ENCODE results near the gene ACP1.

Gene ACP1

DNA sequence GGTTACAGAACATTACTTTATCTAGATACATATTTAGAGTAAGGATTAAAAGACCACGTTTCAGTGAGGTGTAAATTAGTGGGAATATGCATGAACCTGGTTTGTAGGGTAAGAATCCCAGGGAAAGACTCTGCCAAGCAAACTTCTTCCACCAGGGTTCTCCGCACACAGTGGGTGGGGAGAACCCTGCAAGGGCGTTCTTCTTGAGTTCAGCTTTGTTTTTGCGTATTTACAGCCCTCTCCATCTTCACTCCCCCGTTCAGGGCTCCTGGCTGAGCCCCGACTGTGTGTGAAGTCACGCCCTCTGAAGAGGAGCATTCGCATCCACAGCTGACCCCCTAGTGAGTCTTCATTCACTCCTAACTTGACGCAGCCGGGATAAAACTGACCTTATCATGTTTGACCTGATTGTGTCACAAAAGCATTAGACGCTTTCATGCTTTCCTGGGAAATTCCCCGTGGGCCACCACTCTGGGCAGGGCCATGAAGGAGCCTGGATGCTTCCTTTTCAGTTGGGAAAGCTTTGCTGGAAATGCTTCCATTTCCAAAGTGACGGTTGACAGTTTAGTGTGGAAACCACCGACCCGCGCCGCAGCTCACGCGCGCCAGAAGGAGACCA lies 22.1 kb downstream of the ACP1 start:
- H3K4me3 ChIP-seq (ENCODE audit: insufficient read depth, low read depth, low read length, poor library complexity, severe bottlenecking): no peak overlapping the region
- no peak overlapping the region for H3K27ac ChIP-seq (ENCODE audit: insufficient read depth, low read length, poor library complexity, severe bottlenecking)
- no peak for DNase-seq
- peaks cover 24% of the 10 kb centered on the region for H3K27me3 ChIP-seq (replicated peaks; ENCODE audit: control insufficient read depth, insufficient read depth, low read length, poor library complexity, severe bottlenecking)
- peaks cover 18% of the 10 kb centered on the region for H3K4me1 ChIP-seq (ENCODE audit: control insufficient read depth, insufficient read depth, low read length, poor library complexity, severe bottlenecking)
- peaks cover under 1% of the 10 kb centered on the region for H3K36me3 ChIP-seq (ENCODE audit: control insufficient read depth, insufficient read depth, low read length)
- H3K9me3 ChIP-seq (ENCODE audit: control insufficient read depth, low read length): no peaks in the 10 kb centered on the region

DNA sequence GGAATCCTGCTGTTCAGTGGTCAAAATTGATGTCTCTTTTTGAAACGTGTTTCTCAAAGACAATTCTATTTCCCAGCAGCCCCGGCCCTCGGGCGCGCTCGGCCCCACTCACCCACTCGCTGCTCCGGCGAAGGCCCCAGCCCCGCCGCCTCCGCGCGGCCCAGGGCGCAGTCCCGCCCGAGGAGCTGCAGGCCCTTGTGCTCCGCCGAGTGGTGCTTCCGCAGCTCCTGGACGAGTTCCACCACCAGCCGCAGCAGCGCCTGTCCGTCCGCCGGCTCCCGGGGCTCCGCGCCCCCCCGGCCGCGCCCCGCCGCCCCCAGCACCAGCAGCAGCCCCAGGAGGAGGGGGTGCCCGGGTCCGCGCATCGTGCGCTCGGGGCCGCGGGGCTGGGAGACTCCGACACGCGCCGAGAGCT lies 22.7 kb downstream of the ACP1 start:
- H3K27me3 ChIP-seq (replicated peaks; ENCODE audit: control insufficient read depth, insufficient read depth, low read length, poor library complexity, severe bottlenecking): peaks cover 24% of the 10 kb centered on the region
- H3K27ac ChIP-seq (ENCODE audit: insufficient read depth, low read length, poor library complexity, severe bottlenecking): no peak overlapping the region
- no peaks in the 10 kb centered on the region for H3K36me3 ChIP-seq (ENCODE audit: control insufficient read depth, insufficient read depth, low read length)
- DNase-seq: no peak
- H3K4me1 ChIP-seq (ENCODE audit: control insufficient read depth, insufficient read depth, low read length, poor library complexity, severe bottlenecking): peaks cover 18% of the 10 kb centered on the region
- H3K9me3 ChIP-seq (ENCODE audit: control insufficient read depth, low read length): no peaks in the 10 kb centered on the region
- no peak overlapping the region for H3K4me3 ChIP-seq (ENCODE audit: insufficient read depth, low read depth, low read length, poor library complexity, severe bottlenecking)

DNA sequence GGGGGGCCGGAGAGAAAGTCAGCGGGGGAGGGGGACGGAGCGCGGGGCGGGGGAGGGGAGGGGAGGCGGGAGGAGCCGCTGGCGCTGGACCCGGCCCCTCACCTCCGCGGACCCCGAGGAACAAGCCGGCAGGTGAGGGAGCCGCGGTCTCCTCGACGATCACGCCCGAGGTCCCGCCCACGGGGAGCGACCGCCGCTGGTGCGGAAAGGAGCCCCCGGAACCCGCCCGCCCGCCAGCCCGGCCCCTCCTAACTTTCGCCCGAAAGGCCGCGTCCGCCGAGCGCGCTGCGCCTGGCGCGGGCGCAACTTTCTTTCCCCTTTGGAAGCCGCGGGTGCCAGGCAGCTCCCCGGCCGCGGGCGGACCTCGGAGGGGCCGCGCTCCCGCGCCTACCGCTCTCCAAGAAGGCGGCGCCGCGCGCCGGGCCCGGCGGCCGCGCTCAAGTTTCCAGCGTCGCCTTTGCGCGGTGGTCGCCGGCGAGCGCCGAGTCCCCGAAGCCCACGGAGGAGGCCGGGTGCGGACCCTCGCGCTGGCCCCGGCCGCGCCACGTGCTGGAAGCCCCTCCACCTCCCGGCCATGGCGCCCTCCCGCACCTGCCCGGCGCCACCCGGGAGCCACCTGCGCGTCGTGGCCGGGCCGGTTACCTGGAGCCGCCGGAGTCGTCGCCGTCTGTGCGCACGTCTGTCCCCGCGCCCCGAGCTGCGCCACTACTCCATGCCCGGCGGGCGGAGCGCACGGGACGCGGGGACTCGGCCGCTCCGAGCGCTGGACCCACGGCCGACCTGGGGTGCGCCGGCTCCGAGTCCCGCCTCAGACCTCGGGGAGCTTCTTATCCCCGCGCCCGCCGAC lies 23.4 kb downstream of the ACP1 start, which contains the start of gene ALKAL2:
ALKAL2 (minus strand) TSS at position 181 of the 847 bp plus-strand sequence. CDS start 256 bp downstream, outside the sequence.
- peak within 1 kb of the TSS; percentile 34 for H3K4me3 ChIP-seq (ENCODE audit: insufficient read depth, low read depth, low read length, poor library complexity, severe bottlenecking)
- H3K9me3 ChIP-seq (ENCODE audit: control insufficient read depth, low read length): no peaks in the 10 kb centered on the region
- peaks cover 24% of the 10 kb centered on the region for H3K27me3 ChIP-seq (replicated peaks; ENCODE audit: control insufficient read depth, insufficient read depth, low read length, poor library complexity, severe bottlenecking)
- H3K4me1 ChIP-seq (ENCODE audit: control insufficient read depth, insufficient read depth, low read length, poor library complexity, severe bottlenecking): peaks cover 18% of the 10 kb centered on the region
- H3K36me3 ChIP-seq (ENCODE audit: control insufficient read depth, insufficient read depth, low read length): no peaks in the 10 kb centered on the region
- H3K27ac ChIP-seq (ENCODE audit: insufficient read depth, low read length, poor library complexity, severe bottlenecking): no peak within 1 kb of the TSS
- no peak for DNase-seq

DNA sequence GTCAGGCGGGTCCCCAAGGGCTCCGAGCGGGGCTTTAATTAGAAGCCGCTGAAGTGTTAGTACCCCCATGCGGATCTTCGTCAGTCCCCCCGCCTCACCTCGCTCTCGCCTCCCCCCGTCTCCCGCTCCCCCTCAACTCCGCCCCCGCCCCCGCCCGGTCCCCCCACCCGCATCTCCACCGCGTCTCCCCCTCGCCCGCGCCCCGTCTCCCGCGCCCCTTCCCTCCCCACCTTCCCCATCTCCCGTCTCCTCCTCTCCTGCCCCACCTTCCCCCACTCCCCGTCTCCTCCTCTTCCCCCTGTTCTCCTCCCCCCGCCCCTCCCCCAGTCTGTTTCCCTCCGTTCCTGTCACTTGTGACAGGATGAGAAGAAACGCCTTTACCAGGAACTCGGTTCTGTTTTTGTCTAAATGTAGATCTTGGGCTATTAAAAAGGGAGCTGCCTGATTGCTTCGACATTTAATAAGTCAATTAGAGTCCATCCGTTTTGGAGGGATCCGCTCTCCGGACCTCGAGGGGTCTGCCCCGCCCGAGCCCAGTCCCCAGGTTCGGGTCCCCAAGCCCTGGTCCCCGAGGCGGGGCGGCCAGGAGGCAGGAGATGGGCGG lies 24.1 kb downstream of the ACP1 start:
- Histone ChIP-seq H3K9me3 (ENCODE audit: control insufficient read depth, low read length) (no peaks in the 10 kb centered on the region), H3K36me3 (ENCODE audit: control insufficient read depth, insufficient read depth, low read length) (no peaks in the 10 kb centered on the region), H3K4me1 (ENCODE audit: control insufficient read depth, insufficient read depth, low read length, poor library complexity, severe bottlenecking) (peaks cover 18% of the 10 kb centered on the region), H3K4me3 (ENCODE audit: insufficient read depth, low read depth, low read length, poor library complexity, severe bottlenecking) (peak overlapping the region; percentile 34), H3K27ac (ENCODE audit: insufficient read depth, low read length, poor library complexity, severe bottlenecking) (no peak overlapping the region), H3K27me3 (replicated peaks; ENCODE audit: control insufficient read depth, insufficient read depth, low read length, poor library complexity, severe bottlenecking) (peaks cover 24% of the 10 kb centered on the region)
- no peak for DNase-seq

DNA sequence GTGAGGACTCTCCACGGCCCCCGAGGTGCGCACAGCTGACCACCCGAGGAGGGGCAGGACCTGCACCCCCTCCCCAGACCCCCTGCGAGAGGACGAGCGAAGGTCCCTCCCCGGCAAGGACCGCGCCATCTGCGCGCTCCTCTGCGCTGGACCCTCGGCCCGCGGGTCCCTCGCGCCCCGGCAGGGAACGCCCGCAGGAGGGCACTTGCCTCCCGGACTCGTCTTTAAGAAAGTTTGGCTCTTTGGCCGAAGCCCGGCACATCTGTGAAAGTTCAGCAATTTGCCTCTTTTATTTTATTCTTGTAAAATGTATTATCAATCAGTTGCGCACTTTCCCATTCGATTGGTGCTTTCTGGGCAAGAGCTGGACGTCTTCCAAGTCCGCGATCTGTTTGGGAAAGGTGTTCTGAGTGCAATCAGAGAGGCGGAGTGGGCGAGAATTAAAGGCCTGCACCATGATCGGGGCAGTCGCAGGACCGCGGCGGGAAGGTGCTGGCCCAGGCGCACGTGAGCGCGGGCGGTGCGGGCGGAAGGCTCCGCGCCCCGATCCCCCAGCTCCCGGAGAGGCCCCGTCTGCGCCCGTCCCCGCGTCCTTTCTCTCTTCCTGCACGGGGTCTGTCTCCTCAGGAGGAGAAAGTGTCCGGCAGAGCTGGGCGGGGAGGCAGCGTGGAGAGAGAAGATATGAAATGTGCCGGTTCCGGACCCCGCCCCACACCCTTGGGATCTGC lies 24.8 kb downstream of the ACP1 start:
- DNase-seq: no peak
- Histone ChIP-seq H3K27ac (ENCODE audit: insufficient read depth, low read length, poor library complexity, severe bottlenecking) (no peak overlapping the region), H3K4me3 (ENCODE audit: insufficient read depth, low read depth, low read length, poor library complexity, severe bottlenecking) (peak overlapping the region; percentile 34), H3K9me3 (ENCODE audit: control insufficient read depth, low read length) (no peaks in the 10 kb centered on the region), H3K27me3 (replicated peaks; ENCODE audit: control insufficient read depth, insufficient read depth, low read length, poor library complexity, severe bottlenecking) (peaks cover 24% of the 10 kb centered on the region), H3K36me3 (ENCODE audit: control insufficient read depth, insufficient read depth, low read length) (no peaks in the 10 kb centered on the region), H3K4me1 (ENCODE audit: control insufficient read depth, insufficient read depth, low read length, poor library complexity, severe bottlenecking) (peaks cover 18% of the 10 kb centered on the region)

DNA sequence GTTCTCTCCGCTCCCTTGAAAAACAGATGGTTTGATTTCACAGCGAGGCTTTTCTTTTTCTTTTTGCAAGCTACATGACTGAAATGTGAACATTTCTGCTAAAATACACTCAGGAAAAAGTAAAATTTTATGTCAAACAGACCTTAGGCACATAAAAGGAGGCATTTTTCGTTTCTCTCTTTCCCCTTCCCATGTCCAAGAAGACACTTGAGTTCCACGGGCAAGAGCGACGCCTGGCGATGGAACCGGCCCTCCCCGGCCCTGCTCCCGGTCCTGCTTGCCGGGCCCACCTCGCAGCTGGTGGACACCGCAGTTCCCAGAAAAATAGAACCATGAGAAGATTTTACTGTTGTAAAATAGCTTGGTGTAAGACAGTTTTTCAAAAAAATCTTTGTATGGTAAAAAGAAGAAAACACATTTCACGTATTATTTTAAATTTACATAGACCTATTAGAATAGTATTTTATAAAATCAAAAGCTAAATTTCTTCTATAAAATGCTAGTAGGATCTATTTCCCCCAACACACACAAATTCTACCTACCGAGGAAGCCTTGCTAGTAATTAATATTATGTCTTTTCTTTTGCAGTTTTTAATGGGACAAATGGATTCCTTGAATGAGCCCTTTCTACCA lies 25.5 kb downstream of the ACP1 start:
- Histone ChIP-seq H3K9me3 (ENCODE audit: control insufficient read depth, low read length) (no peaks in the 10 kb centered on the region), H3K4me1 (ENCODE audit: control insufficient read depth, insufficient read depth, low read length, poor library complexity, severe bottlenecking) (peaks cover 18% of the 10 kb centered on the region), H3K27me3 (replicated peaks; ENCODE audit: control insufficient read depth, insufficient read depth, low read length, poor library complexity, severe bottlenecking) (peaks cover 24% of the 10 kb centered on the region), H3K27ac (ENCODE audit: insufficient read depth, low read length, poor library complexity, severe bottlenecking) (no peak overlapping the region), H3K36me3 (ENCODE audit: control insufficient read depth, insufficient read depth, low read length) (no peaks in the 10 kb centered on the region), H3K4me3 (ENCODE audit: insufficient read depth, low read depth, low read length, poor library complexity, severe bottlenecking) (peak overlapping the region; percentile 34)
- peak in 1 of 3 donors; percentile 27 for DNase-seq

DNA sequence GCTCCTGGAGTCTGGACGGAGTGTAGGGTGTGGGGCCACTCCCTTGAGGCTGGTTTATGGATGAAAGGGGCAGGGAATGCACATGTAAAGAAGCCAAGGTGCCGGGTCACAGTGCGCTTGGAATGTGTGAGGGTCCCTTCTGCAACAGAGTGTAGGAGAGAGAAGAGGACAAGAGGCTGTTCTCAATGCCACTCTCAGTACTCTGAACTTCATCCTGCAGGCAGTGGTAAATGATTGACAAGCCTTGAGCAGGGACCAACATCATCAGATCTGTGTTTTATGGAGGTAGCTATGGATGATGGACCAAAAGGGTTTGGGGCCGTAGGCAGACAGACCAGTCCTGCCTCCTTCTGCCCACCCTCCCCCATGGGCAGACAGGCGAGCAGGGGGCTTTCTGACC lies 30.3 kb downstream of the ACP1 start:
- no peak for DNase-seq
- Histone ChIP-seq H3K36me3 (ENCODE audit: control insufficient read depth, insufficient read depth, low read length) (no peaks in the 10 kb centered on the region), H3K4me3 (ENCODE audit: insufficient read depth, low read depth, low read length, poor library complexity, severe bottlenecking) (no peak overlapping the region), H3K27ac (ENCODE audit: insufficient read depth, low read length, poor library complexity, severe bottlenecking) (no peak overlapping the region), H3K4me1 (ENCODE audit: control insufficient read depth, insufficient read depth, low read length, poor library complexity, severe bottlenecking) (peaks cover under 1% of the 10 kb centered on the region), H3K27me3 (replicated peaks; ENCODE audit: control insufficient read depth, insufficient read depth, low read length, poor library complexity, severe bottlenecking) (peaks cover 8% of the 10 kb centered on the region), H3K9me3 (ENCODE audit: control insufficient read depth, low read length) (no peaks in the 10 kb centered on the region)

DNA sequence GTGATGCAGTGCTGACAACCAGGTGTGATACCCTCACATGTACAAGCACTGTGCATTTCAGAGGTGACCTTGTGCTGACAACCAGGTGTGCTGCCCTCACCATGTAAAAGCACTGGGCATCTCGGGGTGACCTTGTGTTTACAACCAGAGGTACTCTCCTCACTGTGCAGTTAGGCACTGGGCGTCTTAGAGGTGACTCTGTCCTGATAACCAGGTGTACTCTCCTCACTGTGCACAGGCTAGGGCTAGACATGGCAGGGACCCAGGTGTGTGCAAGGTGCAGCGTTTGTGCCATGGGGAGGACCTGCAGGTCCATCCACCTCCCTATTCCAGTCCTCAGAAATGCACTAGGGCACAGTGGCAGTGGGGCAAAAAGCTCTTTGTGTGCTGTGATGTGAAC lies 31.6 kb downstream of the ACP1 start:
- Histone ChIP-seq H3K4me1 (ENCODE audit: control insufficient read depth, insufficient read depth, low read length, poor library complexity, severe bottlenecking) (no peaks in the 10 kb centered on the region), H3K36me3 (ENCODE audit: control insufficient read depth, insufficient read depth, low read length) (no peaks in the 10 kb centered on the region), H3K4me3 (ENCODE audit: insufficient read depth, low read depth, low read length, poor library complexity, severe bottlenecking) (no peak overlapping the region), H3K9me3 (ENCODE audit: control insufficient read depth, low read length) (no peaks in the 10 kb centered on the region), H3K27ac (ENCODE audit: insufficient read depth, low read length, poor library complexity, severe bottlenecking) (no peak overlapping the region), H3K27me3 (replicated peaks; ENCODE audit: control insufficient read depth, insufficient read depth, low read length, poor library complexity, severe bottlenecking) (no peaks in the 10 kb centered on the region)
- DNase-seq: no peak

DNA sequence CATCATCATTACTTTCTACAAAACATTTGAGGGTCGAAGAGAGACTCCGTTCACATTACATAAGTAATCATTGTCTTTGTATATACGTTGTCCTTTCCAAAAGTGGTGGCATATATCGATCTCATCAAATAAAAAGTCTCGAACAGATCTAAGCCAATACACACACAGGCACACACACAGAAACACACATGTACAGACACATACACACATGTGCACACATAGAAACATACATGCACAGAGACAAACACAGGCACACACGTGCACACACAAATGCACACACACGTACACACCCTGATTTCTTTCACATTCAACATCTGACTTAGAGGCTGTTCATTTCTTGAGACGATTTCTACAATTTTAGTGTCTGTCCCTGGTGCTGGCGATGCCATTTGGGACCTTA lies 40.6 kb downstream of the ACP1 start:
- Histone ChIP-seq H3K27me3 (replicated peaks; ENCODE audit: control insufficient read depth, insufficient read depth, low read length, poor library complexity, severe bottlenecking) (no peaks in the 10 kb centered on the region), H3K27ac (ENCODE audit: insufficient read depth, low read length, poor library complexity, severe bottlenecking) (no peak overlapping the region), H3K9me3 (ENCODE audit: control insufficient read depth, low read length) (no peaks in the 10 kb centered on the region), H3K4me3 (ENCODE audit: insufficient read depth, low read depth, low read length, poor library complexity, severe bottlenecking) (no peak overlapping the region), H3K4me1 (ENCODE audit: control insufficient read depth, insufficient read depth, low read length, poor library complexity, severe bottlenecking) (no peaks in the 10 kb centered on the region), H3K36me3 (ENCODE audit: control insufficient read depth, insufficient read depth, low read length) (no peaks in the 10 kb centered on the region)
- DNase-seq: no peak

All from effector memory CD4-positive, alpha-beta T cell (primary cell).